IPS DF 19.7 (cell line): ENCODE measurements around the gene STRN3.
"Not testable (repeated sequence)": the region's sequence is repeated elsewhere in the genome, so short reads cannot be mapped to it uniquely, and the experiment has no call there.

Experiments
- DNase-seq: peaks from one replicate; pipeline ENCODE4 v3.0.0-alpha.2; 2013; ENCODE audit warnings: low read depth, low spot score

STRN3 gene

GRCh38 chr14:31036552-31036951 is 10.4 kb upstream of the STRN3 start:
- DNase-seq, result no peak

GRCh38 chr14:31030469-31030868 is 4.3 kb upstream of the STRN3 start:
- DNase-seq, result no peak

GRCh38 chr14:31029016-31029970 is 3.1 kb upstream of the STRN3 start:
- DNase-seq, result no peak

- DNase-seq, result no peak
Measured at GRCh38 chr14:31027847-31028246, 1.7 kb upstream of the STRN3 start.

GRCh38 chr14:31026450-31027235 is 464 bp upstream of the STRN3 start:
- peak; percentile 87 for DNase-seq

GRCh38 chr14:31025367-31026076 is 657 bp downstream of the STRN3 start, which contains the start of gene AP4S1:
Gene AP4S1 (plus strand): TSS chr14:31025649. CDS start chr14:31066197, 40,548 bp downstream.
- no peak for DNase-seq

- DNase-seq, result no peak
Measured at GRCh38 chr14:31024577-31025366, 1.4 kb downstream of the STRN3 start.

- no peak for DNase-seq
Measured at GRCh38 chr14:31024010-31024480, 2.1 kb downstream of the STRN3 start.

- DNase-seq, result no peak
Measured at GRCh38 chr14:31022386-31022785, 3.8 kb downstream of the STRN3 start.

GRCh38 chr14:31021576-31021949 is 4.6 kb downstream of the STRN3 start:
- DNase-seq, result no peak

GRCh38 chr14:31020834-31021575 is 5.2 kb downstream of the STRN3 start:
- DNase-seq, result no peak

GRCh38 chr14:31018057-31018645 is 8.0 kb downstream of the STRN3 start:
- no peak for DNase-seq

GRCh38 chr14:31013841-31014240 is 12.3 kb downstream of the STRN3 start:
- no peak for DNase-seq

- no peak for DNase-seq
Measured at GRCh38 chr14:31010935-31011334, 15.2 kb downstream of the STRN3 start.

GRCh38 chr14:31009836-31010574 is 16.2 kb downstream of the STRN3 start:
- no peak for DNase-seq

- no peak for DNase-seq
Measured at GRCh38 chr14:31006703-31007102, 19.5 kb downstream of the STRN3 start.

GRCh38 chr14:31004007-31004406 is 22.2 kb downstream of the STRN3 start:
- not testable (repeated sequence) for DNase-seq

- no peak for DNase-seq
Measured at GRCh38 chr14:31003284-31003683, 22.9 kb downstream of the STRN3 start.

- no peak for DNase-seq
Measured at GRCh38 chr14:31001339-31001658, 24.9 kb downstream of the STRN3 start.
